GM23248 (cell line): Measurements from ENCODE around the gene ZFP92. TPM values are rescaled to one million over a fixed set of nuclear protein-coding genes. Genes with fewer than 3 reads are reported as not detected.

Source experiments
- DNase-seq: peaks from one replicate; pipeline ENCODE4 v3.0.0-alpha.2; 2015
- H2AFZ ChIP-seq: fragments of 200-600 bp; sonication (generic); 2 replicates; pipeline ENCODE4 v1.6.1; 2016; ENCODE audit warnings: antibody characterized with exemption
- H3F3A ChIP-seq: fragments of 200-600 bp; sonication (generic); 2 replicates; pipeline ENCODE4 v1.6.1; 2016; ENCODE audit warnings: mild to moderate bottlenecking, antibody characterized with exemption, mixed run types; ENCODE audit not compliant: insufficient read depth
- H3K27ac ChIP-seq: fragments of 200-600 bp; sonication (generic); 2 replicates; pipeline ENCODE4 v1.5.1; 2016; ENCODE audit warnings: mild to moderate bottlenecking
- H3K27me3 ChIP-seq: fragments of 200-600 bp; sonication (generic); replicated peaks from 2 replicates; pipeline ENCODE4 v1.6.1; 2016; ENCODE audit warnings: mild to moderate bottlenecking; ENCODE audit not compliant: insufficient read depth
- H3K36me3 ChIP-seq: fragments of 200-600 bp; sonication (generic); 2 replicates; pipeline ENCODE4 v1.6.1; 2016; ENCODE audit warnings: low read depth, mild to moderate bottlenecking
- H3K4me1 ChIP-seq: fragments of 200-600 bp; sonication (generic); 2 replicates; pipeline ENCODE4 v1.6.1; 2016; ENCODE audit warnings: mild to moderate bottlenecking; ENCODE audit not compliant: insufficient read depth
- H3K4me2 ChIP-seq: fragments of 200-600 bp; sonication (generic); one replicate; pipeline ENCODE4 v1.6.1; 2016; ENCODE audit warnings: mild to moderate bottlenecking; ENCODE audit not compliant: unreplicated experiment
- H3K4me3 ChIP-seq: fragments of 200-600 bp; sonication (generic); 2 replicates; pipeline ENCODE4 v1.5.1; 2016; ENCODE audit warnings: mild to moderate bottlenecking
- H3K79me2 ChIP-seq: fragments of 200-600 bp; sonication (generic); 2 replicates; pipeline ENCODE4 v1.6.1; 2016; ENCODE audit warnings: mild to moderate bottlenecking; ENCODE audit not compliant: insufficient read depth
- H3K9ac ChIP-seq: fragments of 200-600 bp; sonication (generic); 2 replicates; pipeline ENCODE4 v1.6.1; 2016; ENCODE audit warnings: mild to moderate bottlenecking
- H3K9me2 ChIP-seq: fragments of 200-600 bp; sonication (generic); 2 replicates; pipeline ENCODE4 v1.6.1; 2016; ENCODE audit warnings: mixed run types, mild to moderate bottlenecking, moderate library complexity; ENCODE audit not compliant: insufficient read depth
- H3K9me3 ChIP-seq: fragments of 200-600 bp; sonication (generic); one replicate; pipeline ENCODE4 v1.6.1; 2017; ENCODE audit warnings: low read depth
- H4K20me1 ChIP-seq: fragments of 200-600 bp; sonication (generic); 2 replicates; pipeline ENCODE4 v1.6.0; 2016; ENCODE audit not compliant: insufficient read depth
- EZH2 ChIP-seq: fragments of 200-600 bp; sonication (generic); IDR thresholded peaks from 2 replicates; pipeline ENCODE4 v1.6.1; 2018; ENCODE audit warnings: antibody characterized with exemption, mild to moderate bottlenecking; ENCODE audit not compliant: insufficient read depth, poor library complexity, severe bottlenecking
- EZH2phosphoT487 ChIP-seq: fragments of 200-600 bp; sonication (generic); IDR thresholded peaks from 2 replicates; pipeline ENCODE4 v1.6.1; 2018; ENCODE audit warnings: antibody characterized with exemption, moderate library complexity, mild to moderate bottlenecking, low read depth; ENCODE audit not compliant: insufficient read depth
- WGBS, 2 experiments: methylation state at CpG; one replicate each; pipeline ENCODE4 v1.1.6; 2015 to 2017; ENCODE audit warnings: low lambda C conversion rate in 2 of 2, low coverage in 1 of 2; ENCODE audit errors: missing lambda C conversion rate in 2 of 2; 5-methylcytosine and 5-hydroxymethylcytosine counted together
- in situ Hi-C: fragments of 300-500 bp; cut with MboI; formaldehyde crosslinking; loops from 2 replicates; pipeline ENCODE4 v1.15.0; 2020
- polyA plus RNA-seq: library from polyadenylated mRNA; unstranded; fragments of >200 nt; fragmentation: Nextera tagmentation; extraction: Ambion mirVana; gene quantifications from 2 replicates; pipeline ENCODE4 v1.2.1, GENCODE V29; 2016
- total RNA-seq: library from RNA; depleted of rRNA; stranded (reverse); fragments of >200 nt; shearing (Covaris generic); gene quantifications from 2 replicates; pipeline ENCODE4 v1.2.3, GENCODE V29; 2014

Gene ZFP92
- total and polyA plus RNA-seq, 2 experiments from 2014 or later, result 0.11 TPM; not detected in 1

- DNase-seq, result no peak
- WGBS, 2 experiments, result 55 to 59% methylated on average over 8 of the region's 8 CpGs
- Histone ChIP-seq H3K4me3 (no peak overlapping the region), H3K27me3 (no peaks in the 10 kb centered on the region), H2AFZ (no peak overlapping the region), H3K9me3 (no peaks in the 10 kb centered on the region), H3K9me2 (no peaks in the 10 kb centered on the region), H3K27ac (no peak overlapping the region), H3K79me2 (no peaks in the 10 kb centered on the region), H3K9ac (no peak overlapping the region), H3K4me1 (no peaks in the 10 kb centered on the region), H3K4me2 (no peak overlapping the region), H4K20me1 (no peaks in the 10 kb centered on the region), H3K36me3 (no peaks in the 10 kb centered on the region), H3F3A (no peaks in the 10 kb centered on the region)
- in situ Hi-C loops, result no loop called here
- TF ChIP-seq EZH2, result no peak
- no peak for TF ChIP-seq EZH2phosphoT487
Observed at GRCh38 chrX:153423652-153424051, 12.4 kb downstream of the ZFP92 start.

GRCh38 chrX:153426204-153426603 is 14.9 kb downstream of the ZFP92 start:
- no peaks in the 10 kb centered on the region for H3K9me3 ChIP-seq
- H3F3A ChIP-seq, result no peaks in the 10 kb centered on the region
- H3K4me2 ChIP-seq, result no peak overlapping the region
- no peaks in the 10 kb centered on the region for H3K27me3 ChIP-seq
- H4K20me1 ChIP-seq, result no peaks in the 10 kb centered on the region
- in situ Hi-C loops, result loop anchor here (25.0 kb wide), 1 partner anchor 389 kb away; no protein-coding TSS in a partner anchor
- no peak overlapping the region for H3K27ac ChIP-seq
- no peak overlapping the region for H3K4me3 ChIP-seq
- no peaks in the 10 kb centered on the region for H3K79me2 ChIP-seq
- 66 to 71% methylated on average over 3 of the region's 3 CpGs for WGBS, 2 experiments
- no peaks in the 10 kb centered on the region for H3K9me2 ChIP-seq
- TF ChIP-seq EZH2phosphoT487 (no peak), EZH2 (no peak)
- no peak for DNase-seq
- no peaks in the 10 kb centered on the region for H3K36me3 ChIP-seq
- H3K9ac ChIP-seq, result no peak overlapping the region
- no peaks in the 10 kb centered on the region for H3K4me1 ChIP-seq
- no peak overlapping the region for H2AFZ ChIP-seq

GRCh38 chrX:153430796-153431195 is 19.5 kb downstream of the ZFP92 start:
- Histone ChIP-seq H3K79me2 (no peaks in the 10 kb centered on the region), H3K9ac (no peak overlapping the region), H2AFZ (no peak overlapping the region), H3K9me2 (no peaks in the 10 kb centered on the region), H3K27me3 (no peaks in the 10 kb centered on the region), H3K4me1 (no peaks in the 10 kb centered on the region), H3F3A (no peaks in the 10 kb centered on the region), H4K20me1 (no peaks in the 10 kb centered on the region), H3K4me3 (no peak overlapping the region), H3K27ac (no peak overlapping the region), H3K9me3 (no peaks in the 10 kb centered on the region), H3K36me3 (no peaks in the 10 kb centered on the region), H3K4me2 (no peak overlapping the region)
- DNase-seq, result no peak
- in situ Hi-C loops, result loop anchor here (25.0 kb wide), 1 partner anchor 393 kb away; no protein-coding TSS in a partner anchor
- 68 to 71% methylated on average over 6 of the region's 6 CpGs for WGBS, 2 experiments
- TF ChIP-seq EZH2phosphoT487 (no peak), EZH2 (no peak)

GRCh38 chrX:153433161-153433680 is 21.9 kb downstream of the ZFP92 start:
- Histone ChIP-seq H3K4me1 (no peaks in the 10 kb centered on the region), H2AFZ (no peak overlapping the region), H3K9ac (no peak overlapping the region), H3K9me3 (no peaks in the 10 kb centered on the region), H3K4me3 (no peak overlapping the region), H3F3A (no peaks in the 10 kb centered on the region), H3K4me2 (no peak overlapping the region), H4K20me1 (no peaks in the 10 kb centered on the region), H3K27ac (no peak overlapping the region), H3K36me3 (no peaks in the 10 kb centered on the region), H3K79me2 (no peaks in the 10 kb centered on the region), H3K27me3 (no peaks in the 10 kb centered on the region), H3K9me2 (no peaks in the 10 kb centered on the region)
- no peak for TF ChIP-seq EZH2phosphoT487
- no peak for TF ChIP-seq EZH2
- WGBS, 2 experiments, result 45 to 53% methylated on average over 10 to 11 of the region's 12 CpGs
- no peak for DNase-seq
- in situ Hi-C loops, result loop anchor here (25.0 kb wide), 1 partner anchor 396 kb away; no protein-coding TSS in a partner anchor
